ENCODE measurements around the gene ATG4C.
A peak's percentile ranks its signal among the peaks of the same experiment; 100 is the strongest.

The ATG4C gene

DNA sequence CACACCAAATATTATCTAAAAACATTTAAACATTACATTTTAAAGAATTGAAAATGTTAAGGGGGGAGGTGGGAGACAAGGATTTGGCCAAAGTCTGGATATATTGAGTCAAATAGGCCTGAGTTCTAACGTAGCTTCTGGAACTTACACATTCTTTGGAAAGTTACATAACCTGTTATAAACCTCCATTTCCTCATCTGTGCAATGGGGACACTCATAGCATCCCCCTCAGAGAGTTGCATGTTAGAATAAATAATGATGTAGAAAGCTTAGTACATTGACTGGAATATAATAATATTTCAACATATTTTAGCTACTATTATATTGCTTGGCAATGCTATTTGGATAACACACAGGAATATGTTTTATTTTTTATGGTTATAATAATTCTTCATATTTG, 117.7 kb downstream of the ATG4C start:
- TF ChIP-seq, protein P1, sequence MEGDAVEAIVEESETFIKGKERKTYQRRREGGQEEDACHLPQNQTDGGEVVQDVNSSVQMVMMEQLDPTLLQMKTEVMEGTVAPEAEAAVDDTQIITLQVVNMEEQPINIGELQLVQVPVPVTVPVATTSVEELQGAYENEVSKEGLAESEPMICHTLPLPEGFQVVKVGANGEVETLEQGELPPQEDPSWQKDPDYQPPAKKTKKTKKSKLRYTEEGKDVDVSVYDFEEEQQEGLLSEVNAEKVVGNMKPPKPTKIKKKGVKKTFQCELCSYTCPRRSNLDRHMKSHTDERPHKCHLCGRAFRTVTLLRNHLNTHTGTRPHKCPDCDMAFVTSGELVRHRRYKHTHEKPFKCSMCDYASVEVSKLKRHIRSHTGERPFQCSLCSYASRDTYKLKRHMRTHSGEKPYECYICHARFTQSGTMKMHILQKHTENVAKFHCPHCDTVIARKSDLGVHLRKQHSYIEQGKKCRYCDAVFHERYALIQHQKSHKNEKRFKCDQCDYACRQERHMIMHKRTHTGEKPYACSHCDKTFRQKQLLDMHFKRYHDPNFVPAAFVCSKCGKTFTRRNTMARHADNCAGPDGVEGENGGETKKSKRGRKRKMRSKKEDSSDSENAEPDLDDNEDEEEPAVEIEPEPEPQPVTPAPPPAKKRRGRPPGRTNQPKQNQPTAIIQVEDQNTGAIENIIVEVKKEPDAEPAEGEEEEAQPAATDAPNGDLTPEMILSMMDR (IDR thresholded peaks at IDR 0.05; ENCODE audit: insufficient read depth, low read depth, low read length, missing control alignments): no peak
- no peak overlapping the region for H3K4me3 ChIP-seq (ENCODE audit: low read length)
- no peak for DNase-seq (ENCODE audit: low read depth)

DNA sequence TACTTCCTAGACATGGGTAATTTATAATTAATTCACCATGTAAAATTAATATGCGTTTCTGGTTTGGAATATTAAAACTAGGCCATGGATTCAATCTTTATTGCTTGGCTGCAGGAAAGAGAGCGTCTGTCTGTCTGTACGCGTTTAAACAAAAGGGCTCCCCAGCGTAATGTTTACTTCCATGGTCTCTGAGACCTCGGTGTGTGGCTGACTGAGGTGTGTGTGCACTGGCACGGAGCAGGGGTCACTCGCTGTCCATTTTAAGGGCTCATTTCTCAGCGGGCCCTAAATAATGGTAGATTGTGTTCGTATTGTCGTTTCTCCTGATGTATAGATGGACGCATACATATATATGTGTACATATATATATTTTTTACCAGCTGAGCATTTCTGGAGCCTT, 119.6 kb downstream of the ATG4C start:
- DNase-seq (ENCODE audit: low read depth): no peak
- no peak overlapping the region for H3K4me3 ChIP-seq (ENCODE audit: low read length)
- TF ChIP-seq, protein P1 (IDR thresholded peaks at IDR 0.05; ENCODE audit: insufficient read depth, low read depth, low read length, missing control alignments): no peak

DNA sequence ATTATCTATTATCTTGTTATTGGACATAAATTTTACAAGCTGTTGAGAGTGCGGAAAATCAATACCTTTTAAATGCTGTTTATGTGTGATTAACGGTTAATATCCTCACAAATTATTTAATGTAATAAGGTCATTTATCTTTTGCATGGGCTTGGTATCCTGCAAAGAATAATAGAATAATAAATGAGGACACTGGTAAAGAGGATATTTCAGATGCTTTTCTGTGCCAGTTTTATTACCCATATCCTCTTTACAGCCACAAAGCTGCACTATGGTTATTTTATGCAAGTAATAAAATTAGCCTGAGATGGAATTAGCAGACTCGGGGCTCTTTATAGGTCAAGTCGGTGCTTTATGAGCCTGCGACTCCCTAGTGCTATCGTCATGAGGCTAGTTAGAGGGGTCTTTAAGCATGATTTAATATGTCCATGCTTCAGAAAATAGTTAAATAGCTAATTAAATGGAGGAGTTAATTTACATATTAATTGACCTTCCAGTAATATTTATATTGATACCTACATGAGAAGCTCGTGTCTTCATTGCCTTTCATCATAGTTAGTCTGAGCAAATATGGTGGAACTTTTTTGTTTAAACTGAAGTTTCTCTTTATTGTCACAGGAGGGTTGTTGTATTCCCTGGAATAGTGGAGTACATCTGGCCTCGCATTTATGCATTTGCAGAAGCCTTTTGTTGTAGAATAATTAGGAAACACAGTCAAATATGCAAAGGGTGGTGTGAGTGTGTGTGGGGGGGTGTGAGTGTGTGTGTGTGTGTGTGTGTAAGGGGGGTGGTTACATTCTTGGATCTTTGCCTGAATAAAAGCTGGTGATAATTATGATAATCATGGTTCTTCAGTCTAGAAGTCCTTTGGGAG, 120.3 kb downstream of the ATG4C start:
- no peak for DNase-seq (ENCODE audit: low read depth)
- TF ChIP-seq, protein P1 (IDR thresholded peaks at IDR 0.05; ENCODE audit: insufficient read depth, low read depth, low read length, missing control alignments): no peak
- no peak overlapping the region for H3K4me3 ChIP-seq (ENCODE audit: low read length)

DNA sequence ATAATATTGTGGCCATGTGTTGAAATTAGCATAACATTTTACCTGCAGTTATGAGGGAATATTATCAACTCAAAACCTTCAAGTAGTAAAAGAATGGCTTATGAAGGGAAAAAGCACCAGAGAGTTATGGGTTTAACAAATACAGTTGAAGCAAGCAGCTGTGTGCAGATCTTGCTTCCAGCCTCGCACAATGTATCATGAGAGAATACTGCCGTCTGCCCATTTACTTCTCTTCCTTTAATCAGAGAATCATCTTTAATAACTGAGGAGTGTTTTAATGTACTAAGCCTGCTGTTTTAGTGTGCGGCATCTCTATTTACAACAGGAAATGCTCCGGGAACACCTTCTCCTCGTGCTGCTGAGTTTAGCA, 120.9 kb downstream of the ATG4C start:
- DNase-seq (ENCODE audit: low read depth): no peak
- TF ChIP-seq, protein P1 (IDR thresholded peaks at IDR 0.05; ENCODE audit: insufficient read depth, low read depth, low read length, missing control alignments): no peak
- no peak overlapping the region for H3K4me3 ChIP-seq (ENCODE audit: low read length)

DNA sequence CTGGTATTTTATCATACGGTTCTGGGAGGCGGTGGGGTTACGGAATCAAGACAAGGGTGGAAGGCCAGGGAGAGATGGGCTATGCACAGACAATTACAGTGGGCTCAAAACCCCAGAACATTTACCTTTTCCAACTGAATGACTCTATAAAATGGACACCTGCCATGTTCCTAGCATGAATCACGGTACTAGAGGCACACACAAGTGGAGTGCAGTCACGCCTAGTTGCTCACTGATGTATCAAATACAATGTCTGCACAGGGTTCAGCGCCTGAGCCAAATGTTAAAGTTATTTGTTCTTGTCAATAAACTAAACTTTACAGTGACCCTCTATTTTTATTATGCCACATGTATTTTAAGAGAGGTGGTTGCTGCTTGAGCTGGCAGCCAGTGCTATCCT, 121.4 kb downstream of the ATG4C start:
- TF ChIP-seq, protein P1 (IDR thresholded peaks at IDR 0.05; ENCODE audit: insufficient read depth, low read depth, low read length, missing control alignments): no peak
- H3K4me3 ChIP-seq (ENCODE audit: low read length): no peak overlapping the region
- peak; percentile 13 for DNase-seq (ENCODE audit: low read depth)

DNA sequence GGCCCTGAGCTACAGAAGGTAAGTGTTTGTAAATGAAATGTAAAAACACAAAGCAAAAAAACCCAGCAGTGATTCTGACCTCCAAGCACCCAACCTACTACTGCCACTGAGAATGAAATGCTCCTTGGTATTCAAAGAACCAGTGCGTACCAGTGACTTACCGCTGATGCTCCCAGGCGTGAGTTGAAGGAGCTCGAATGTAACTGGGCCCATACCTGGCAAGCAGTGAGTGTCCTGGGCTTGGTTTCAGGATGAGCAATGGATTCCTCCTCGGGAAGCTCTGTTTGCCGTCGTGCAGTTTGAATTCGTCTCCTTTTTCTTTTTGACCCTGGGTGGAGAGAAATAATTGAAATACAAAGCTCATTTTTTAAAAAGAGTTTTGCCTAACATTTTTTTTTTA, 121.9 kb downstream of the ATG4C start:
- no peak for DNase-seq (ENCODE audit: low read depth)
- H3K4me3 ChIP-seq (ENCODE audit: low read length): no peak overlapping the region
- TF ChIP-seq, protein P1 (IDR thresholded peaks at IDR 0.05; ENCODE audit: insufficient read depth, low read depth, low read length, missing control alignments): no peak

DNA sequence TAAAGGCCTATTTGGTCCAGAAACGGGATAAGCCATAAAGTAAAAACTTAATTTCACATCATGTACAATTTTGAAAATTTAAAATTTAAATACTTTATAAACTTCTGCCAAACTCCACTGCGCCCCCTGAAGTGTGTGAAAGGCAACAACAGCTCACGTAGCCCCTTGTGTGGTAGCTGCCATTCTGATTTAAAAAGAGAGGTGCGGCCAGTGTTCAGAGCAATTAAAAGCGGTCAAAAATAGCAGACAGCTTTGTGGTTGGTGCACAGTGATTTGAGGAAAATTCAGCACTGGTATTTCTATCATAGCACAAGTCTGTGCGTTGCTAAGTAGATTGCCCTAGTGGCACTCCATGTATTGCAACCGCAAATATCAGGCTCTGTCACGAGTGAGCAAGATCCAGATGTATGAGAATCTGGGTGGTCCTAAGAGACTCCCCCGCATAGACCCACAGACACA, 122.5 kb downstream of the ATG4C start:
- TF ChIP-seq, protein P1 (IDR thresholded peaks at IDR 0.05; ENCODE audit: insufficient read depth, low read depth, low read length, missing control alignments): peak; percentile 44
- no peak overlapping the region for H3K4me3 ChIP-seq (ENCODE audit: low read length)
- no peak for DNase-seq (ENCODE audit: low read depth)
